IMR-90 (cell line): Measurements from ENCODE around the gene EIF1. TPM values are rescaled to one million over a fixed set of nuclear protein-coding genes. Genes with fewer than 3 reads are reported as not detected.
A peak's percentile ranks its signal among the peaks of the same experiment; 100 is the strongest.

Source experiments
- ATAC-seq: fragments of 200-7000 bp; cut with Tn5 transposase; 2 replicates; pipeline ENCODE4 v1.9.1; 2020; ENCODE audit warnings: low read depth, mild to moderate bottlenecking, moderate library complexity
- BruUV-seq: library from RNA; stranded (reverse); fragments of 400-500 nt; replicated peaks from 2 replicates; lab custom pipeline; 2021; lab: Mats Ljungman, UMichigan
- CTCF ChIA-PET: fragments of 300-600 bp; formaldehyde crosslinking; extraction: SDS; loops from one replicate; lab custom pipeline; 2021; ENCODE audit warnings: antibody characterized with exemption; lab: Yijun Ruan, JAX
- POLR2A ChIA-PET: fragments of 300-600 bp; sonication (Branson Sonifier 250); formaldehyde crosslinking; loops from one replicate; lab custom pipeline; 2022; ENCODE audit warnings: antibody characterized with exemption; ENCODE audit not compliant: unreplicated experiment; lab: Charles Lee
- DNase-seq: peaks from one replicate; pipeline ENCODE4 v3.0.0; 2013
- H2AFZ ChIP-seq: replicated peaks from 2 replicates; pipeline ENCODE3; 2013; ENCODE audit warnings: low read length, mild to moderate bottlenecking; ENCODE audit not compliant: poor library complexity
- H2AK5ac ChIP-seq: 2 replicates; pipeline ENCODE4 v1.6.1; 2013; ENCODE audit warnings: low read depth, low read length, inconsistent platforms
- H2AK9ac ChIP-seq: replicated peaks from 2 replicates; pipeline ENCODE3; 2013; ENCODE audit warnings: mild to moderate bottlenecking, low read depth, low read length, moderate library complexity; ENCODE audit not compliant: poor library complexity
- H2BK120ac ChIP-seq: 2 replicates; pipeline ENCODE4 v1.6.1; 2013; ENCODE audit warnings: low read depth, low read length, inconsistent platforms
- H2BK15ac ChIP-seq: 3 replicates; pipeline ENCODE4 v1.6.1; 2013; ENCODE audit warnings: low read depth, low read length, inconsistent platforms
- H2BK20ac ChIP-seq: 2 replicates; pipeline ENCODE4 v1.6.1; 2013; ENCODE audit warnings: low read depth, mild to moderate bottlenecking, inconsistent platforms, low read length, moderate library complexity
- H2BK5ac ChIP-seq: 2 replicates; pipeline ENCODE4 v1.6.1; 2013; ENCODE audit warnings: mild to moderate bottlenecking, low read depth, low read length, inconsistent platforms; ENCODE audit not compliant: poor library complexity, severe bottlenecking
- H3K14ac ChIP-seq: replicated peaks from 2 replicates; pipeline ENCODE4 v1.6.1; 2013; ENCODE audit warnings: low read depth, low read length, inconsistent platforms
- H3K18ac ChIP-seq: 2 replicates; pipeline ENCODE4 v1.6.1; 2013; ENCODE audit warnings: low read depth, low read length, control low read depth
- H3K23ac ChIP-seq: 2 replicates; pipeline ENCODE4 v1.6.1; 2013; ENCODE audit warnings: low read depth, low read length, inconsistent platforms
- H3K27ac ChIP-seq: 2 replicates; pipeline ENCODE4 v1.5.1; 2013; ENCODE audit warnings: mild to moderate bottlenecking, control low read depth, low read length; ENCODE audit not compliant: insufficient read depth
- H3K27me3 ChIP-seq: 2 replicates; pipeline ENCODE4 v1.6.1; 2013; ENCODE audit warnings: low read length; ENCODE audit not compliant: control insufficient read depth, insufficient read depth
- H3K36me3 ChIP-seq: 2 replicates; pipeline ENCODE4 v1.6.1; 2013; ENCODE audit warnings: low read length, mixed read lengths; ENCODE audit not compliant: control insufficient read depth, insufficient read depth
- H3K4ac ChIP-seq: 2 replicates; pipeline ENCODE4 v1.6.1; 2013; ENCODE audit warnings: low read depth, low read length, inconsistent platforms
- H3K4me1 ChIP-seq: 2 replicates; pipeline ENCODE4 v1.6.1; 2013; ENCODE audit warnings: low read length, mixed read lengths; ENCODE audit not compliant: control insufficient read depth, insufficient read depth
- H3K4me2 ChIP-seq: 2 replicates; pipeline ENCODE4 v1.6.1; 2013; ENCODE audit warnings: low read depth, mild to moderate bottlenecking, control low read depth, low read length, moderate library complexity
- H3K4me3 ChIP-seq: 2 replicates; pipeline ENCODE4 v1.5.1; 2013; ENCODE audit warnings: low read depth, mild to moderate bottlenecking, control low read depth, low read length, moderate library complexity; ENCODE audit not compliant: insufficient read depth
- H3K56ac ChIP-seq: 2 replicates; pipeline ENCODE4 v1.6.1; 2013; ENCODE audit warnings: low read length, inconsistent platforms; ENCODE audit not compliant: insufficient read depth; ENCODE audit errors: extremely low read depth
- H3K79me1 ChIP-seq, 2 experiments: 2 replicates each; pipeline ENCODE4 v1.6.1; 2013; ENCODE audit warnings: low read length in 2 of 2, inconsistent platforms in 1 of 2, low read depth in 1 of 2
- H3K9ac ChIP-seq: 2 replicates; pipeline ENCODE4 v1.6.1; 2013; ENCODE audit warnings: low read depth, low read length, control low read depth
- H3K9me1 ChIP-seq: 2 replicates; pipeline ENCODE4 v1.6.1; 2013; ENCODE audit warnings: low read length, inconsistent platforms; ENCODE audit not compliant: insufficient read depth
- H3K9me3 ChIP-seq: 2 replicates; pipeline ENCODE4 v1.6.1; 2013; ENCODE audit warnings: low read length; ENCODE audit not compliant: control insufficient read depth, insufficient read depth
- H4K20me1 ChIP-seq: 2 replicates; pipeline ENCODE4 v1.6.1; 2013; ENCODE audit warnings: low read length, inconsistent platforms; ENCODE audit not compliant: insufficient read depth
- H4K5ac ChIP-seq: 2 replicates; pipeline ENCODE4 v1.6.1; 2013; ENCODE audit warnings: mild to moderate bottlenecking, low read depth, low read length, control low read depth
- H4K8ac ChIP-seq, 2 experiments: 2 replicates each; pipeline ENCODE4 v1.6.1; 2013; ENCODE audit warnings: low read depth in 2 of 2, low read length in 2 of 2, control low read depth in 1 of 2, inconsistent platforms in 1 of 2
- H4K91ac ChIP-seq: 2 replicates; pipeline ENCODE4 v1.6.1; 2013; ENCODE audit warnings: low read depth, low read length, inconsistent platforms; ENCODE audit not compliant: insufficient read depth
- BHLHE40 ChIP-seq: fragments of 150-350 bp; IDR thresholded peaks from 2 replicates; pipeline ENCODE4 v1.6.1; 2016; ENCODE audit warnings: mild to moderate bottlenecking, low read depth, low read length
- CHD1 ChIP-seq: IDR thresholded peaks from 2 replicates; pipeline ENCODE4 v1.6.1; 2012; ENCODE audit warnings: low read depth, low read length, improper control_type of control experiment
- FOS ChIP-seq: fragments of 150-350 bp; IDR thresholded peaks from 2 replicates; pipeline ENCODE4 v1.6.1; 2016; ENCODE audit warnings: low read depth, low read length
- MAFK ChIP-seq: IDR thresholded peaks from 2 replicates; pipeline ENCODE4 v1.6.1; 2012; ENCODE audit warnings: low read depth, low read length, improper control_type of control experiment
- MXI1 ChIP-seq: IDR thresholded peaks from 2 replicates; pipeline ENCODE4 v1.6.1; 2012; ENCODE audit warnings: low read depth, mild to moderate bottlenecking, low read length, moderate library complexity, borderline replicate concordance
- NFE2L2 ChIP-seq: fragments of 150-350 bp; IDR thresholded peaks from 2 replicates; pipeline ENCODE4 v1.6.1; 2016; ENCODE audit warnings: low read depth, mild to moderate bottlenecking, low read length
- POLR2A ChIP-seq: IDR thresholded peaks from 2 replicates; pipeline ENCODE4 v1.6.1; 2012; ENCODE audit warnings: mild to moderate bottlenecking, low read depth, low read length
- RAD21 ChIP-seq: IDR thresholded peaks from 2 replicates; pipeline ENCODE4 v1.6.1; 2012; ENCODE audit warnings: low read length, improper control_type of control experiment
- RCOR1 ChIP-seq: IDR thresholded peaks from 2 replicates; pipeline ENCODE4 v1.6.1; 2012; ENCODE audit warnings: mild to moderate bottlenecking, low read length, improper control_type of control experiment; ENCODE audit not compliant: insufficient replicate concordance
- RFX5 ChIP-seq: IDR thresholded peaks from 2 replicates; pipeline ENCODE4 v1.8.0; 2012; ENCODE audit warnings: low read depth, mild to moderate bottlenecking, low read length, moderate library complexity
- SMC3 ChIP-seq: fragments of 150-350 bp; IDR thresholded peaks from 2 replicates; pipeline ENCODE4 v1.6.1; 2016; ENCODE audit warnings: low read depth, mild to moderate bottlenecking, antibody characterized with exemption, low read length, moderate library complexity
- USF2 ChIP-seq: fragments of 150-350 bp; IDR thresholded peaks from 2 replicates; pipeline ENCODE4 v1.6.1; 2017; ENCODE audit warnings: mild to moderate bottlenecking, antibody characterized with exemption, low read length, low read depth
- WGBS, 2 experiments: methylation state at CpG; one replicate each; pipeline versions ENCODE4 v1.1.5 to v1.1.7; 2013; ENCODE audit warnings: missing lambda C conversion rate in 2 of 2; ENCODE audit not compliant: insufficient read length in 1 of 2; ENCODE audit errors: extremely low coverage in 2 of 2; 5-methylcytosine and 5-hydroxymethylcytosine counted together
- dilution Hi-C: fragments of 300-500 bp; cut with HindIII; formaldehyde crosslinking; loops from one replicate; pipeline ENCODE4 v1.14.3; 2018; ENCODE audit warnings: low sequenced_read_pairs; ENCODE audit not compliant: unreplicated experiment
- in situ Hi-C: fragments of 300-500 bp; cut with MboI; formaldehyde crosslinking; loops from 3 replicates; pipeline ENCODE4 v1.14.3; 2019; ENCODE audit warnings: low sequenced_read_pairs, inconsistent platforms, mixed read lengths
- intact Hi-C: fragments of 100-400 bp; cut with micrococcal nuclease; formaldehyde crosslinking; loops from 2 replicates; pipeline ENCODE4 v1.10.0; 2022
- polyA plus RNA-seq, 3 experiments: library from polyadenylated mRNA; depleted of rRNA; stranded (reverse); fragments of >200 nt; gene quantifications; 2 replicates each; pipeline ENCODE4 v1.2.3, GENCODE V29; 2012; ENCODE audit warnings: low replicate concordance in 1 of 3
- total RNA-seq: library from RNA; depleted of rRNA; stranded (reverse); fragments of >200 nt; gene quantifications from 2 replicates; pipeline ENCODE4 v1.2.3, GENCODE V29; 2012
- TF ChIP-seq, protein P1 (sequence below): fragments of 150-350 bp; IDR thresholded peaks from 2 replicates; pipeline ENCODE4 v1.6.1; 2016; ENCODE audit warnings: low read depth, mild to moderate bottlenecking, low read length, moderate library complexity, borderline replicate concordance

Gene EIF1
- total and polyA plus RNA-seq, 2 of the 4 experiments (the other 2 are of a cell fraction), result 89.4 to 381 TPM

DNA sequence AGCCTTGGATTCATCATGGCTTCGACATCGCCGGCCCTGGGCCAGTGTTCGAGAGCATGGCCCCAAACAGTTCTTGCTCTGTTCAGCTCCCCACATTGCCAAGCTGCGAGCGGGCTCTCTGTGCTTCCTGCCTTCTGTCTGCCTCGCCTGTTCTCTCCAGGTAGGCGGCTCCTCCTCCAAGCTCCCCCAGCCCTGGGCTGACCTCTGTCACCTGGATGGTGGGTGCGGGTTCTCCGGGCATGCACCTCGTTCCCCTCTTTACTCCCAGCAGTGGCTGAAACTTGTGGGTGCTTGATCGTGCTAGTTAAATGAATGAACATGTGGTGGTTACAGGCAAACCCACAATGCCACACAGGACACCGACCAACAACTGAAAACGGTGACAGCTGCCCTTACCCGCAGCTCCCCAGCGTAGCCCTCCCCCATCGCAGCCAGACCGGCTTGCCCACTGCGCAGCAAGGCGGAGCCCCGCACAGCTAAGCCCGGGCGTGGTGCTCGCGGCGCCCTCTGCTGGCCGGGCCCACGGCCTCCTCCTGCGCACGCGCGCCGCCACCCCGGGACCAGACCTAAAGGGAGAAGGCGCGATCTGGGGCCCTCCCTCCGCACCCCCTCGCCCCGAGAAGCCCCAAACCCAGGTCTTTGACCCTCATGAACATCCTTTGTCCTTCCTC is 23.0 kb upstream of the EIF1 start (continued):
- TF ChIP-seq CHD1 (no peak), NFE2L2 (no peak)

- Histone ChIP-seq H3K4ac (peak overlapping the region; percentile 90), H3K56ac (peak overlapping the region; percentile 49), H2BK5ac (peak overlapping the region; percentile 55), H3K23ac (peak overlapping the region; percentile 61; the same call in 1 of the 2 replicates), H3K36me3 (no peaks in the 10 kb centered on the region), H2AK5ac (peak overlapping the region; percentile 71; the same call in 1 of the 2 replicates), H3K4me1 (peaks cover 11% of the 10 kb centered on the region), H3K4me2 (peak overlapping the region; percentile 76), H3K27me3 (no peaks in the 10 kb centered on the region), H4K91ac (peak overlapping the region; percentile 55), H3K18ac (peak overlapping the region; percentile 42), H3K14ac (peak overlapping the region; percentile 80), H2AK9ac (peak overlapping the region; percentile 84), H2AFZ (peak overlapping the region; percentile 100), H3K79me1 (peaks cover 0 to 4% of the 10 kb centered on the region in 2 experiments; a peak in 1 of 4 replicates), H2BK15ac (0 out of 3 replicates have a peak overlapping the region, but pooled peaks have one; percentile 31), H3K27ac (peak overlapping the region; percentile 55), H2BK20ac (0 out of 2 replicates have a peak overlapping the region, but pooled peaks have one; percentile 14), H3K9ac (peak overlapping the region; percentile 52), H3K4me3 (no peak overlapping the region), H4K5ac (peak overlapping the region; percentile 85), H4K20me1 (no peaks in the 10 kb centered on the region), H3K9me3 (no peaks in the 10 kb centered on the region), H4K8ac (peak overlapping the region; percentile 90 to 93), H3K9me1 (0 out of 2 replicates have a peak, but pooled peaks cover 7% of the 10 kb centered on the region), H2BK120ac (peak overlapping the region; percentile 83)
- peak; percentile 9 for ATAC-seq
- WGBS, 2 experiments, result 6% methylated on average over 2 of the region's 11 CpGs; no CpG with 5 or more reads in 1 of the 2 experiments
- in situ Hi-C loops, result loop anchor here (10.0 to 25.0 kb wide), 2 partner anchors 1041 to 1304 kb away; partner anchors contain the start of gene GJD3
- BruUV-seq, result no TSS peak
- DNase-seq, result peak; percentile 78
- POLR2A ChIA-PET, result no interaction called here
- dilution Hi-C loops, result no loop called here
- CTCF ChIA-PET, result interaction anchor here (0.7 to 1.8 kb wide), 6 partner anchors 9 to 1046 kb away, joined by 3 to 12 read pairs (median 6); no protein-coding TSS in a partner anchor
- intact Hi-C loops, result loop anchor here (1.0 to 2.0 kb wide), 3 partner anchors 757 to 1307 kb away; no protein-coding TSS in a partner anchor
- no peak for TF ChIP-seq RFX5
- no peak for TF ChIP-seq SMC3
- no peak for TF ChIP-seq FOS
- no peak for TF ChIP-seq POLR2A
- no peak for TF ChIP-seq MXI1
- peak; percentile 49; the same call in 1 of the 2 replicates for TF ChIP-seq MAFK
- TF ChIP-seq, protein P1, sequence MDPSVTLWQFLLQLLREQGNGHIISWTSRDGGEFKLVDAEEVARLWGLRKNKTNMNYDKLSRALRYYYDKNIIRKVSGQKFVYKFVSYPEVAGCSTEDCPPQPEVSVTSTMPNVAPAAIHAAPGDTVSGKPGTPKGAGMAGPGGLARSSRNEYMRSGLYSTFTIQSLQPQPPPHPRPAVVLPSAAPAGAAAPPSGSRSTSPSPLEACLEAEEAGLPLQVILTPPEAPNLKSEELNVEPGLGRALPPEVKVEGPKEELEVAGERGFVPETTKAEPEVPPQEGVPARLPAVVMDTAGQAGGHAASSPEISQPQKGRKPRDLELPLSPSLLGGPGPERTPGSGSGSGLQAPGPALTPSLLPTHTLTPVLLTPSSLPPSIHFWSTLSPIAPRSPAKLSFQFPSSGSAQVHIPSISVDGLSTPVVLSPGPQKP, result no peak
- TF ChIP-seq NFE2L2, result no peak
- TF ChIP-seq RCOR1, result no peak
- TF ChIP-seq RAD21, result no peak
- no peak for TF ChIP-seq BHLHE40
- TF ChIP-seq CHD1, result no peak
- no peak for TF ChIP-seq USF2
Measured at GRCh38 chr17:41666237-41666641, 22.4 kb upstream of the EIF1 start.
